NCI-H510A (cell line): ENCODE results near the gene CNR2.
A peak's percentile ranks its signal among the peaks of the same experiment; 100 is the strongest.
"Not testable (repeated sequence)": the region's sequence is repeated elsewhere in the genome, so short reads cannot be mapped to it uniquely, and the experiment has no call there.

ENCODE experiments used
- DNase-seq: peaks from one replicate; lab custom pipeline; 2025; lab: John Stamatoyannopoulos, UW

CNR2 gene

GRCh38 chr1:23834156-23834555, 79.0 kb downstream of the CNR2 start:
- not testable (repeated sequence) for DNase-seq

- no peak for DNase-seq
Measured at GRCh38 chr1:23827717-23828116, 85.4 kb downstream of the CNR2 start.

- DNase-seq, result not testable (repeated sequence)
Measured at GRCh38 chr1:23826590-23826989, 86.6 kb downstream of the CNR2 start.

GRCh38 chr1:23825762-23826522, 87.2 kb downstream of the CNR2 start:
- DNase-seq, result no peak

GRCh38 chr1:23825076-23825761, 87.9 kb downstream of the CNR2 start, which contains the start of gene HMGCL:
HMGCL (minus strand) TSS chr1:23825429; CDS start chr1:23825415, 14 bp downstream.
- DNase-seq, result peak; percentile 89

- DNase-seq, result no peak
Measured at GRCh38 chr1:23824711-23825075, 88.5 kb downstream of the CNR2 start.

GRCh38 chr1:23823767-23824166, 89.4 kb downstream of the CNR2 start:
- no peak for DNase-seq
